HepG2 (cell line): ENCODE data around the gene MRFAP1. TPM values are rescaled to one million over a fixed set of nuclear protein-coding genes. Genes with fewer than 3 reads are reported as not detected.

Source experiments
- BRCA1 ChIP-seq: sonication (generic); formaldehyde crosslinking; IDR thresholded peaks from 2 replicates; pipeline ENCODE4 v1.4.0; 2020; ENCODE audit warnings: missing genetic modification reagents
- CCDC6 ChIP-seq: sonication (generic); formaldehyde crosslinking; IDR thresholded peaks from 2 replicates; pipeline ENCODE4 v1.8.1; 2022; ENCODE audit warnings: mild to moderate bottlenecking, missing genetic modification reagents, moderate library complexity
- KLF16 ChIP-seq, 2 experiments: sonication (generic) in 1 of 2; formaldehyde crosslinking in 1 of 2; IDR thresholded peaks; 2 replicates each; pipeline versions ENCODE4 v1.6.1 to v1.8.0; 2016 to 2023; ENCODE audit warnings: missing genetic modification reagents in 2 of 2, missing compliant biosample characterization in 1 of 2
- TARDBP ChIP-seq: sonication (generic); formaldehyde crosslinking; IDR thresholded peaks from 2 replicates; pipeline ENCODE4 v1.8.0; 2022; ENCODE audit warnings: mild to moderate bottlenecking, missing genetic modification reagents
- TRIM22 ChIP-seq: fragments of 450-650 bp; IDR thresholded peaks from 2 replicates; pipeline ENCODE4 v1.6.1; 2017
- ZNF367 ChIP-seq: sonication (generic); formaldehyde crosslinking; IDR thresholded peaks from 2 replicates; pipeline ENCODE4 v1.4.0; 2020; ENCODE audit warnings: missing genetic modification reagents, borderline replicate concordance
- ZNF629 ChIP-seq: sonication (generic); formaldehyde crosslinking; conservative IDR thresholded peaks from 2 replicates; pipeline ENCODE4 v1.5.0; 2020; ENCODE audit warnings: missing genetic modification reagents
- polyA plus RNA-seq, 8 experiments: library from polyadenylated mRNA; depleted of rRNA in 3 of 8; stranded (reverse) in 7 of 8; unstranded in 1 of 8; fragments of >200 nt; fragmentation: Illumina TruSeq in 4 of 8; extraction: Trizol in 4 of 8; gene quantifications; 2 replicates each; pipeline versions ENCODE4 v1.2.1 to v1.2.3, GENCODE V29; 2011 to 2016; ENCODE audit warnings: low read depth in 4 of 8, missing spikeins in 1 of 8, mixed read lengths in 1 of 8; ENCODE audit not compliant: insufficient read depth in 1 of 8
- total RNA-seq, 5 experiments: library from RNA; depleted of rRNA; stranded (reverse); fragments of >200 nt; fragmentation: Illumina TruSeq; extraction: Trizol; gene quantifications; 2 replicates each; pipeline ENCODE4 v1.2.3, GENCODE V29; 2016; ENCODE audit warnings: low read depth in 1 of 5
- TF ChIP-seq, protein P1 (sequence below): sonication (generic); formaldehyde crosslinking; IDR thresholded peaks from 2 replicates; pipeline ENCODE4 v1.9.0; 2021; ENCODE audit warnings: mild to moderate bottlenecking, missing genetic modification reagents

MRFAP1 gene
- total and polyA plus RNA-seq, 2 of the 13 experiments (the other 11 are each of a cell fraction or from before 2014, with no cell fraction given) = 112 to 158 TPM

DNA sequence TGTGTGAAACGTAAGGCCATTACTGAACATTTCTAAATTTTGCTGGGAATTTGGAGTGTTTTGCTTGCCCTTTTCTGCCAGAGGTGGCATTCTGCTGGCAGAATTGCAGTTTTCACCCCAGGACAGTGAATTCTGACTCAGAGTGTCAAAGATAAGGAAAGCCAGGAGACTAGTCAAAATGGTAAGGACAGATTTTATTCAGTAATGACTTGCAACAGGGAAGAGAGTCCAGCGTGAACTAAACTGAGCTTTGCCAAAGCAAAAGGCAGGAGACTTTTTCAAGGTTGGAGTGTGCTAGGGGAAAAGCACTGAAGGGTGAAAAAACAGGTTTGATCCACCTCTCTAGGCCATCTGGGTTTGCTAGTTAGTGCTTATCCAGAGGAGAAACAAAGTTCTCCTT is 19.4 kb downstream of the MRFAP1 start (continued):
- TF ChIP-seq ZNF629 (CRISPR knock-in tag) (no peak), KLF16 (CRISPR knock-in tag; IDR thresholded peaks at IDR 0.05) (no peak), BRCA1 (no peak), TRIM22 (no peak), CCDC6 (CRISPR knock-in tag) (no peak), ZNF367 (CRISPR knock-in tag) (no peak), TARDBP (CRISPR knock-in tag) (no peak)
- TF ChIP-seq, protein P1, sequence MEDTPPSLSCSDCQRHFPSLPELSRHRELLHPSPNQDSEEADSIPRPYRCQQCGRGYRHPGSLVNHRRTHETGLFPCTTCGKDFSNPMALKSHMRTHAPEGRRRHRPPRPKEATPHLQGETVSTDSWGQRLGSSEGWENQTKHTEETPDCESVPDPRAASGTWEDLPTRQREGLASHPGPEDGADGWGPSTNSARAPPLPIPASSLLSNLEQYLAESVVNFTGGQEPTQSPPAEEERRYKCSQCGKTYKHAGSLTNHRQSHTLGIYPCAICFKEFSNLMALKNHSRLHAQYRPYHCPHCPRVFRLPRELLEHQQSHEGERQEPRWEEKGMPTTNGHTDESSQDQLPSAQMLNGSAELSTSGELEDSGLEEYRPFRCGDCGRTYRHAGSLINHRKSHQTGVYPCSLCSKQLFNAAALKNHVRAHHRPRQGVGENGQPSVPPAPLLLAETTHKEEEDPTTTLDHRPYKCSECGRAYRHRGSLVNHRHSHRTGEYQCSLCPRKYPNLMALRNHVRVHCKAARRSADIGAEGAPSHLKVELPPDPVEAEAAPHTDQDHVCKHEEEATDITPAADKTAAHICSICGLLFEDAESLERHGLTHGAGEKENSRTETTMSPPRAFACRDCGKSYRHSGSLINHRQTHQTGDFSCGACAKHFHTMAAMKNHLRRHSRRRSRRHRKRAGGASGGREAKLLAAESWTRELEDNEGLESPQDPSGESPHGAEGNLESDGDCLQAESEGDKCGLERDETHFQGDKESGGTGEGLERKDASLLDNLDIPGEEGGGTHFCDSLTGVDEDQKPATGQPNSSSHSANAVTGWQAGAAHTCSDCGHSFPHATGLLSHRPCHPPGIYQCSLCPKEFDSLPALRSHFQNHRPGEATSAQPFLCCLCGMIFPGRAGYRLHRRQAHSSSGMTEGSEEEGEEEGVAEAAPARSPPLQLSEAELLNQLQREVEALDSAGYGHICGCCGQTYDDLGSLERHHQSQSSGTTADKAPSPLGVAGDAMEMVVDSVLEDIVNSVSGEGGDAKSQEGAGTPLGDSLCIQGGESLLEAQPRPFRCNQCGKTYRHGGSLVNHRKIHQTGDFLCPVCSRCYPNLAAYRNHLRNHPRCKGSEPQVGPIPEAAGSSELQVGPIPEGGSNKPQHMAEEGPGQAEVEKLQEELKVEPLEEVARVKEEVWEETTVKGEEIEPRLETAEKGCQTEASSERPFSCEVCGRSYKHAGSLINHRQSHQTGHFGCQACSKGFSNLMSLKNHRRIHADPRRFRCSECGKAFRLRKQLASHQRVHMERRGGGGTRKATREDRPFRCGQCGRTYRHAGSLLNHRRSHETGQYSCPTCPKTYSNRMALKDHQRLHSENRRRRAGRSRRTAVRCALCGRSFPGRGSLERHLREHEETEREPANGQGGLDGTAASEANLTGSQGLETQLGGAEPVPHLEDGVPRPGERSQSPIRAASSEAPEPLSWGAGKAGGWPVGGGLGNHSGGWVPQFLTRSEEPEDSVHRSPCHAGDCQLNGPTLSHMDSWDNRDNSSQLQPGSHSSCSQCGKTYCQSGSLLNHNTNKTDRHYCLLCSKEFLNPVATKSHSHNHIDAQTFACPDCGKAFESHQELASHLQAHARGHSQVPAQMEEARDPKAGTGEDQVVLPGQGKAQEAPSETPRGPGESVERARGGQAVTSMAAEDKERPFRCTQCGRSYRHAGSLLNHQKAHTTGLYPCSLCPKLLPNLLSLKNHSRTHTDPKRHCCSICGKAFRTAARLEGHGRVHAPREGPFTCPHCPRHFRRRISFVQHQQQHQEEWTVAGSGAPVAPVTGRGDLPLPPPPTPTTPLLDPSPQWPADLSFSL (CRISPR knock-in tag) = no peak
